Osteocyte (in vitro differentiated cells): ENCODE measurements around the gene NCCRP1. TPM values are rescaled to one million over a fixed set of nuclear protein-coding genes. Genes with fewer than 3 reads are reported as not detected.

ENCODE experiments used
- DNase-seq: peaks from one replicate; pipeline ENCODE4 v3.0.0; 2021; ENCODE audit warnings: mixed read lengths; ENCODE audit not compliant: unreplicated experiment; ENCODE audit errors: extremely low spot score
- H3K27ac Mint-ChIP-seq: one replicate; pipeline ENCODE4 v1.8.0; 2021; ENCODE audit warnings: mild to moderate bottlenecking, mixed read lengths; ENCODE audit not compliant: unreplicated experiment
- H3K27me3 Mint-ChIP-seq: one replicate; pipeline ENCODE4 v1.8.0; 2021; ENCODE audit warnings: mixed read lengths; ENCODE audit not compliant: unreplicated experiment
- H3K36me3 Mint-ChIP-seq: one replicate; pipeline ENCODE4 v1.8.0; 2021; ENCODE audit warnings: mixed read lengths; ENCODE audit not compliant: unreplicated experiment
- H3K4me1 Mint-ChIP-seq: one replicate; pipeline ENCODE4 v1.8.0; 2021; ENCODE audit warnings: mixed read lengths; ENCODE audit not compliant: unreplicated experiment
- H3K4me3 Mint-ChIP-seq: one replicate; pipeline ENCODE4 v1.8.0; 2021; ENCODE audit warnings: mild to moderate bottlenecking, moderate library complexity, mixed read lengths; ENCODE audit not compliant: unreplicated experiment
- H3K9me3 Mint-ChIP-seq: one replicate; pipeline ENCODE4 v1.8.0; 2021; ENCODE audit warnings: mixed read lengths; ENCODE audit not compliant: unreplicated experiment
- CTCF ChIP-seq: fragments of 200-600 bp; sonication (generic); IDR thresholded peaks from 2 replicates; pipeline ENCODE4 v1.5.0; 2021; ENCODE audit warnings: antibody characterized with exemption, mild to moderate bottlenecking, moderate library complexity
- total RNA-seq: library from RNA; stranded (reverse); gene quantifications from 2 replicates; pipeline ENCODE4 v1.2.1, GENCODE V29; 2021

Gene NCCRP1
- total RNA-seq, 1 donor from 2014 or later, result not detected

GRCh38 chr19:39188960-39189359 lies 7.8 kb upstream of the NCCRP1 start:
- H3K27ac Mint-ChIP-seq, result no peak overlapping the region
- TF ChIP-seq CTCF, result no peak
- no peaks in the 10 kb centered on the region for H3K36me3 Mint-ChIP-seq
- no peaks in the 10 kb centered on the region for H3K9me3 Mint-ChIP-seq
- H3K4me3 Mint-ChIP-seq, result no peak overlapping the region
- DNase-seq, result no peak
- peaks cover 19% of the 10 kb centered on the region for H3K27me3 Mint-ChIP-seq
- H3K4me1 Mint-ChIP-seq, result peaks cover 3% of the 10 kb centered on the region

GRCh38 chr19:39190768-39191167 lies 6.0 kb upstream of the NCCRP1 start:
- TF ChIP-seq CTCF, result no peak
- no peak for DNase-seq
- H3K27ac Mint-ChIP-seq, result no peak overlapping the region
- H3K9me3 Mint-ChIP-seq, result no peaks in the 10 kb centered on the region
- H3K4me1 Mint-ChIP-seq, result peaks cover 4% of the 10 kb centered on the region
- no peak overlapping the region for H3K4me3 Mint-ChIP-seq
- H3K27me3 Mint-ChIP-seq, result peaks cover 31% of the 10 kb centered on the region
- no peaks in the 10 kb centered on the region for H3K36me3 Mint-ChIP-seq

GRCh38 chr19:39192846-39193245 lies 3.9 kb upstream of the NCCRP1 start:
- H3K27me3 Mint-ChIP-seq, result peaks cover 45% of the 10 kb centered on the region
- H3K9me3 Mint-ChIP-seq, result no peaks in the 10 kb centered on the region
- no peak overlapping the region for H3K4me3 Mint-ChIP-seq
- H3K36me3 Mint-ChIP-seq, result no peaks in the 10 kb centered on the region
- H3K4me1 Mint-ChIP-seq, result peaks cover 8% of the 10 kb centered on the region
- no peak for TF ChIP-seq CTCF
- DNase-seq, result no peak
- H3K27ac Mint-ChIP-seq, result no peak overlapping the region

- Mint-ChIP-seq H3K4me3 (no peak overlapping the region), H3K27me3 (peaks cover 52% of the 10 kb centered on the region)
- no peak for TF ChIP-seq CTCF
These were observed 3.0 kb upstream of the NCCRP1 start for GRCh38 chr19:39193803-39194202.

GRCh38 chr19:39194832-39195542 lies 1.8 kb upstream of the NCCRP1 start:
- H3K9me3 Mint-ChIP-seq, result no peaks in the 10 kb centered on the region

More at GRCh38 chr19:39193803-39194202, 3.0 kb upstream of the NCCRP1 start:
- H3K9me3 Mint-ChIP-seq, result no peaks in the 10 kb centered on the region
- H3K36me3 Mint-ChIP-seq, result no peaks in the 10 kb centered on the region
- H3K4me1 Mint-ChIP-seq, result peaks cover 8% of the 10 kb centered on the region
- no peak overlapping the region for H3K27ac Mint-ChIP-seq
- DNase-seq, result no peak

More at GRCh38 chr19:39194832-39195542, 1.8 kb upstream of the NCCRP1 start:
- Mint-ChIP-seq H3K27me3 (peaks cover 52% of the 10 kb centered on the region), H3K36me3 (no peaks in the 10 kb centered on the region), H3K27ac (no peak overlapping the region), H3K4me1 (peaks cover 8% of the 10 kb centered on the region), H3K4me3 (no peak overlapping the region)
- no peak for TF ChIP-seq CTCF
- no peak for DNase-seq
